ENCODE measurements around the gene OTUD7B.

DNA sequence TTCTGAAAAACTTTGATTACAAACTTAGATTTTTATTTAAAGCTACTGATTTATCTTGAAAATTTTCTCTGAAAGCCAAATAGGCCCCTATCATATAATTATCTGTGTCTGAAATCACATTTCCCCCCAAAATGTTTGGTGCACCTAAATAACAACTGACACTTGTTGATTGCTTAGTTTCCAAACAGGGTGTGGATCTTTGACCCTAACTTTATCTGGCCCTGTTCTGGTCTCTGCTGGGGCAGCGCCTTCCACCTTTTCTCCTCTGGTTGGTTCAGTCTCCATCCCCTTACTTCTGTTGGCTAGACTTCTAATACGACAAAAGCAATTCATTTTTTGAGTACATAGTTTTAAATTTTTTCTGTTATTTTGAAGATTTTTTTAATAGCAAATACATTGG, 10.2 kb upstream of the OTUD7B start:
- TF ChIP-seq EP300 (IDR thresholded peaks at IDR 0.05) (no peak), POLR2A (IDR thresholded peaks at IDR 0.05) (no peak)
- TF ChIP-seq, protein P1, sequence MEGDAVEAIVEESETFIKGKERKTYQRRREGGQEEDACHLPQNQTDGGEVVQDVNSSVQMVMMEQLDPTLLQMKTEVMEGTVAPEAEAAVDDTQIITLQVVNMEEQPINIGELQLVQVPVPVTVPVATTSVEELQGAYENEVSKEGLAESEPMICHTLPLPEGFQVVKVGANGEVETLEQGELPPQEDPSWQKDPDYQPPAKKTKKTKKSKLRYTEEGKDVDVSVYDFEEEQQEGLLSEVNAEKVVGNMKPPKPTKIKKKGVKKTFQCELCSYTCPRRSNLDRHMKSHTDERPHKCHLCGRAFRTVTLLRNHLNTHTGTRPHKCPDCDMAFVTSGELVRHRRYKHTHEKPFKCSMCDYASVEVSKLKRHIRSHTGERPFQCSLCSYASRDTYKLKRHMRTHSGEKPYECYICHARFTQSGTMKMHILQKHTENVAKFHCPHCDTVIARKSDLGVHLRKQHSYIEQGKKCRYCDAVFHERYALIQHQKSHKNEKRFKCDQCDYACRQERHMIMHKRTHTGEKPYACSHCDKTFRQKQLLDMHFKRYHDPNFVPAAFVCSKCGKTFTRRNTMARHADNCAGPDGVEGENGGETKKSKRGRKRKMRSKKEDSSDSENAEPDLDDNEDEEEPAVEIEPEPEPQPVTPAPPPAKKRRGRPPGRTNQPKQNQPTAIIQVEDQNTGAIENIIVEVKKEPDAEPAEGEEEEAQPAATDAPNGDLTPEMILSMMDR (IDR thresholded peaks at IDR 0.05), result no peak

Data from sigmoid colon (tissue), 4 donors.